ENCODE data around the gene PLXDC2.

PLXDC2 gene

DNA sequence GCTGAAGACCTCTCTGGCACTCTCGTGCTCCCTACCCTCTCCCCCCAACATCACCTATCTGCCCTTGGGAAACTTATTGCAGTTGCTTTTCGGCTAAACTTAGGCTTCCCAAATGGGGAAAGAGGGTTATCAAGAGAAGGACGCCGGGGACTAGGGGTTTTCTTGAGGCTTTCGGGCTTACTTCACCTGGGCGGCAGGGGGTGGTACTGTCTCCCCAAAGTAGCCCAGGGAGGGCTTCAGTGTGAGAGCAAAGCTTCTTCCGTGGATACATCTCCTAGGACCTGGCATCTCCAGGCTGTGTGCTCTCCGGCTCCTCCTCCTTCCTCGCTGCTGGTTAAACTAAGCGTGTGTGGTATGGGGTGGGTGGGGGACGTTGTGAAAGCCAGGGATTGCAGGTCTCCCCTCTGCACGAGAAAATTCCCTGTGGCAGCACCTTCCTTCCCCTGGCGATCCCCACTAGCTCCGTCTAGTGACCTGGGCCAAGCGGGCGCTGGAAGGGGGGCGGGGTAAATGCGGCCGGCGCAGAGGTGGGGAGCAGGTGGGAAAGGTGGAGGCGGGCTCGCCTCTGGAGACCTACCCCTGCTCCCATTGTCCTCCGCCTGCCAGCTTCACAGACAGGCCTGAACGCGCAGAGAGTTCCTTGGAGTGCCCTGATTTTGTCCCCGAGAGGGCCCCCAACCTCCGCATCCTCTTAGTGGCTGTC is 1.1 kb downstream of the PLXDC2 start:
- no peak for DNase-seq

DNA sequence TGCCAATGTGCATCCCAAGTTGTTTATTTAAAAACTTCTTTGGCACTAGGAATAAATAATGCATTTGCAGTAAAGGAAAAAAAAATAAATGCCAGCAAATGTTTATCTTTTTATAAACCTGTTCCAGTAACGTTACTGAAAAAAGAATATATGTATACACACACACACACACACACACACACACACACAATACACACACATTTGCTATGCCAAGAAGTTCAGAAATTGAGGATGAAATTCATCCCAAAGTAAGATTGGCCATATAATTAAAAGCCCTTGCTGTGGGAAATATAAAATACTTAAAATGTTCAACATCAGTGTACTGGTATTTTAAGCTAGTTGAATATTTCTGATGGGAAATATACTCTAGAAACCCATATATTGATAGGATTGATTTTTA is 2.6 kb downstream of the PLXDC2 start:
- DNase-seq, result no peak

DNA sequence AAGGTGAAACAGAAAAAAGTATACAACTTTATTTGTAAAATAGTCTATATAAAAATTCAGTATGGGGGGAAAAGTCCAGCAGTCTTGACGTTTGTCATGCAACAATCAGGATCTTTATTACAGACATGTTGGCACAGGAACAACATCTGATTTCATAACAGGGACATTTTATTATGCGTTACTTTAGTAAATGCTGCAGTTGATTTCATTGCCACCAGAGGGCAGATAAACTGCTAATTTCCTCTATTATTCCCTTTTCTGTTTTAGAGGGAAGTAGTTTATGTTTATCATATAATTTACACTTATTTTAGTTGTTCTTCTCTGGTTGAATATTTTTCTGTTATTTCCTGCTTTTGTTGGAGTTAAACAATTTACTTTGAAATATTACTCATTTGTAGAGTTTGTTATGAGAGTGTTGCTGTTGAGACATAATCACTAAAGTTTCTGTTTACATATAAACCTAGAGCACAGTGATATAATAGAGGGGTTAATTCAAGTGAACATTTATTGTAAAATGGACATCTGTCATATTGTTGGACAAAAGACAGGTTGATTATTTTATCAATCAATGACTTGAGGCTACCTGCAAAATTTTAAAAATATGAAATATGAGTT is 3.3 kb downstream of the PLXDC2 start:
- peak; percentile 7 for DNase-seq

DNA sequence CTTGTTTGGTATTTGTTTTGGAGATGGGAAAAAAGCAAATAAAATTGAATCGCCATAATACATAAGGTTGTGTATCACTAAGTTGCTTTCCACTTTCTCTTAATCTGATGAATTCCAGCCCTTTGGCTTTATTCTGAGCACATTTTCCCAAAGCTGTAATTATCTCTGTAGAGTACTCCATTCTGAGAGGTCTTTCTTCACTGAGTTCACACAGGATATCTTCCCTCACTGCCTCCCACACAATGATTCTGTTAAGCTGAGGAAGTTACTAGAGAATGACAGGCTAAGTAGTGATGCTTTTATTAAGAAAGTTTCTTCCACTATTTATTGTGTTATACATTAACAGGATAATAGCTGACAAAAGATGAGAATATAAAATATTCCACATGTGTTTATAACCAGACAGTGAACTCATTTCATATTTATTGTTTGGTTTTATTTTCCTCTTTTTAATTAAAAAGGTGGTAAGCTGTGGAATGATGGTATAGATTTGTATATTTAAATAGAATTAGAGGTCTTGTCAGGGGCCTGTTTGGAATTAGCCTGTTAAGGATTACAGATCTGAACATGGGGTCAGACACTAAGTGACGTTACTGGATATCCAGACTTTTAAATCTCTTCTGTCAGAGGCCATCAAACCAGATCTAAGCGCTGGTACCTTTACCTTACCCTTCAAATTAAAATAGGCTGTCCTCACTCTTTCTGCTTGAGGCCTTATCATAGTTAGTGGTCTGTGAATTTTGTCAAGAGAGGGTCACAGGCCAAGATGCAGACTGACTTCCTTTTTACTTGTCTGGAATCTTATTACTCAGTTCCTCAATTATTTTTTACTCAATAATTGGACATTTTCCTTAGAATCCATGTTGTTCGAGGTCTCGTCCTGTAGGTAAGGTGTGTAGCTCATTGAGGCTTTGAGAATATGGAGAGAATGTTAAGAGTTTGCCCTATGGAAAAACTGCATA is 8.4 kb downstream of the PLXDC2 start:
- no peak for DNase-seq

DNA sequence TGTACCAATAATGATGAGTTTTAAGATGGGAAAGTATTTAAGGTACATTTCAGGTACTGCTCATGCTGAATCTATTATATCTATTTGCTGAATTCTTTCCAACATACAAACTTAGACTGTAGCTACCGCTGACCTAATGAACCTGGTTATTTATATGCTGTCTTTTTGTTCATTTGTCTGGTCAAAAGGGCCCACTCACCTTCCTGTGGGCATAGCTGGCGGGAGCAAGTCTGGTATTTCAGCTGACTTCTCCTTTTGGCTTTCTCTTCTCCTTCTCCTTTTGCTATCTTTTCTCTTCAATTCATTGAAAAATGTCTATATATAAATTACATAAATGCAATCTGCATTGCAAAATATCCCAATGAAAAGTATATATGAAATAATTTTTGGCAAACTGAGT is 9.5 kb downstream of the PLXDC2 start:
- DNase-seq, result no peak

DNA sequence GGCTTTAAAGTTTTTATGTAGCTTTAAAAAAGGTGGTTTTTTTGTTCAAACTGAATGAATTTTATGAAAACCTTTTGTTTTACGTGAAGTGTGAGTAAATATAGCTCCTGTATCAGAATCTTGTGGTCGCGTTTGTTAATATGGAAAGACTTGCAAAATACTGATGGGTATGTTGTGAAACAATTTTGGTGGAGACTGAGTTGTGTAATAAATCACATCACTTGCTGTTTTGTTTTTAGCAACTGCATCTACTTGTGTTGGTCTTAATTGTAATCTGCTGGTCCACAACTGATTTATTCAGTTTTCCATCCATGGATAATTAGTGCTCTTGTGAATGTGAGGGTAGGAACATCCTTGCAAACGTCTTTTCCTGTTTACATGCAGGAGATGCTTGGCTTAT is 10.5 kb downstream of the PLXDC2 start:
- no peak for DNase-seq

DNA sequence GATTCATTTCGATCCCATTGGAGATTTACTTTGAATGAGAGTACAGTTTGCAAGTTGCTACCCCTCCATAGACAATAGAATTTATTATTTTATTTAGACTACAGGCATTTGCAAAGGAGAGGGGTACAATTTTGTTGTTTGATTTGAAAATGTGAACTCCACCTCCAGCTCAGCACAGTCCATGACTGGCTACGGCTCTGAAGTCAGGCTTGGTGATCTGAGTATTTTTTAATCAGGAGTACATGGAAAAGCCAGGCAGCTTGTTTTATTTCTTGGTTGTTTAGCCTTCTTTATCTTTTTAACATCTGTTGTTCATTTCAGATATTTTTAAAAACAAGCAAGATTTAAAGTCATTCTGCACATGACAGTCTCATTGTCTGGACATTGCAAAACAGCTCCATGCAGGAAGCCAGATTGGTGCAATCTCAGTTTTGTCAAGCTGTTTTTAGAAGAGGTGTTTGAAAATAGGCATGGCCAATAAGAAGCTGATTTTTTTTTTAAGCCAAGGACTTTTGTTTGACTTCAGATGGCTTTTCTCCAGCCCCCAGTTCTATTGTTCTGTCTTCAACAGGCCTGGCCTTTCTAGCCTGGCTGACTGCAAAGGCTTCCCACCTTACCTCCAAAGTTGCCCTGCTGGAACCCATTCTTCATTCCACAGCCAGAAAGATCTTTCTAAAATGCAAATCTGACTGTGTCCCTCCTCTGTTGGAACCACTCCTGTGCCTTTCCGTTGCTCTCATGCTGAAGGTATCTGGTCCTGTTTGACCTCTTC is 12.2 kb downstream of the PLXDC2 start:
- no peak for DNase-seq

DNA sequence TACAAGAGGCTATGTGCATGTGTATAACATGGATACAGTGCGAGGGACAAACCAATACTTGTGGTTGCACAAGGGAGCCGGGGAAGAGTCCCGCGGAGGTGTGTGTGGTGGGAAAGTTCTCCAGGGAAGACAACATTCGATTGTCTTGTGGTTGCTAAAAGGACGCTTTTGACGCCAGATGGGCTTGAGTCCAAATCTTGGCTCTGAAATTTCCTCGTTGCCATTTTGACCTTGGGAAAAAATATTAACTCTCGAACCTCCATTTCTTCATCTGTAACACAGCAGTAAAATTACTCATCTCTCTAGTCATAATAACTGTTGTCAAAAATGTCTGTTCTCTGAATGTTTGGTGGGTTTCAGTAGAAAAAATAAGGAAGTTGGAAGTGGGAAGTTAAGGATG is 16.5 kb downstream of the PLXDC2 start:
- no peak for DNase-seq

DNA sequence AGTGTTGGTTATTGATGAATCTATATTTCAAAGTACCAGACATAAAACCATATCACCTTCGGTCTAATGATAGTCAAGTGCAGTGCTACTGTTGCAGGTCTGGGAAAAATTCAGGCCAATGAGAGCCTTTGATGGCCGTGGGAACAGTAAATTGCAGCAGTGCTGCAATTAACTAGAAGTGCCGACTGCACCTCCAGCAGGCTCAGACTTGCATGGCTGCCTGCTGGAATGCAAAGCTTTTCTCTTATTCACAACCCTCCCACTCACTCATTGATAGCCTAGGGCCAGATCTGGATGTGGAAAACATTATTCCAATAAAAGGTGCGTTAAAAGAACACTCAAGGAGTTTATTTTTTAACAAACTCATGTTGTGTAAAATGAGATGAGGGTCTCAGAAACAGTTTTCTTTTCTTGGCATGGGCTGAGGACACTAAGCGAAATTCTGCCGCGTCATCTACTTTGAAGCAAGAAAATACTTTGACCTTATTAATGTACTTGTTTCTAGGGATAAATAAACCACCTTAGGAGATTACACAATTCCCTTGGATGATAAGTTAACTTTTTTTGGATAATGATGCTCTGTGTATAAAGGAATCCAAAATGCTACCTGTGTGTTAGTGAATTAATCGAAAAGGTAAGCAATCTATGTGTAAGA is 17.1 kb downstream of the PLXDC2 start:
- no peak for DNase-seq

DNA sequence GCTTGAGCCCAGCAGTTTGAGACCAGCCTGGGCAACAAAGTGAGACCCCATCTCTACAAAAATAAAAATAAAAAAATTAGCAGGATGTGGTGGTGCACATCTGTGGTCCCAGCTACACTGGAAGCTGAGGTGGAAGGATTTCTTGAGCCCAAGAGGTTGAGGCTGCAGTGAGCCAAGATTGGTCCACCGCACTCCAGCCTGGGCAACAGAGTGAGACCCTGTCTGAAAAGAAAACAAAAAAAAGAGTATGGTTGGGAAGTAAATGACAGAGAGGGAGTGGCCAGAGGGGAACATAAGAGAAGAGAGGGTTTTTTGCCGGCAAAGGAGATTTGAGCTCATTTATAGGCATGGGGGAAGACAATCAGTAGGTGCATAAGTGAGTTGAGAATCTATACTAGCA is 19.7 kb downstream of the PLXDC2 start:
- no peak for DNase-seq

DNA sequence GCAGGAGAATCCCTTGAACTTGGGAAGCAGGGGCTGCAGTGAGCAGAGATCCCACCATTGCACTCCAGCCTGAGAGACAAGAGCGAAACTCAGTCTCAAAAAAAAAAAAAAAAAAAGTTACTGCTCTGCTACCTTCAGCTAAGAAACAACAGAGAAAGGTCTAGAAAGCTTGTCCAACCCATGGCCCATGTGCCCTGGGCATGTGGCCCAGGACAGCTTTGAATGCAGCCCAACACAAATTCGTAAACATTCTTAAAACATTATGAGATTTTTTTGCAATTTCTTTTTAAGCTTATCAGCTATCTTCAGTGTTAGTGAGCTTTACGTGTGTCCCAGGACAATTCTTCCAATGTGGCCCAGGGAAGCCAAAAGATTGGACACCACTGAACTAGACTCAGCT is 22.9 kb downstream of the PLXDC2 start:
- no peak for DNase-seq

DNA sequence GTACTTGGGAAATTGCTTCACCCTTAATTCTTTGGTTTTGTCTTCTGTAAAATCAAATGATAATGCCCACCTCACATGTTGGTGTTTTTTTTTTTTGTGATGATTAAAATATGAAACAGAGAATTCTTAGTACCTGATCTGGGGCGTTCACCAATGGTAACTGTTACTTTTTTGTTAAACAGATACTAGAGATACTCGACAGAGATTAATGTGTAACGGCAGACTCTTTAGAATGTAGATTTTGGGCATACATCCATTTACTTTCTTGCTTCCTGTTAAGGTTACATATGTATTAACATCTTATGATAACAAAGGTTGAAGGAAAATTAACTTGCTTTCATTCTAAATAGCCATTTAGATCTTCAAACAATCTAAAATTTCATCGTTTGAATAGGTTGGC is 23.3 kb downstream of the PLXDC2 start:
- DNase-seq, result no peak

DNA sequence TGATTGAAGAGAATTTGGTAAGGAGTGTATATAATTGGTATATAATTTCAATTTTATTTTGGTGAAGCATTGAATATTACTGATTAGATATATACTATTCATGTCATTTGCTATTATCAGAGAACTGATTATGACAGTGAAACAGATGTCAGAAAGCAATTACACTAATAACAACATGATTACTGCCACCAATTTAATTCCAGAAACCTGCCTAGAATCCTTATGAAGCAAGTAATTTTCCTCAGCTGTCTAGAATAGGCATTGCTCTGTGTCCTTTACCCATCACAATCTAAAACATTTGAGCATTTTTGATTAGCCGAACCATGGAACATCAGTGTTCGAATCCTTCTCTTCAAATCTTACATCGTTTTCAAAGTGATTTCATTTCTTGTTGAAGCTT is 24.5 kb downstream of the PLXDC2 start:
- DNase-seq, result no peak

DNA sequence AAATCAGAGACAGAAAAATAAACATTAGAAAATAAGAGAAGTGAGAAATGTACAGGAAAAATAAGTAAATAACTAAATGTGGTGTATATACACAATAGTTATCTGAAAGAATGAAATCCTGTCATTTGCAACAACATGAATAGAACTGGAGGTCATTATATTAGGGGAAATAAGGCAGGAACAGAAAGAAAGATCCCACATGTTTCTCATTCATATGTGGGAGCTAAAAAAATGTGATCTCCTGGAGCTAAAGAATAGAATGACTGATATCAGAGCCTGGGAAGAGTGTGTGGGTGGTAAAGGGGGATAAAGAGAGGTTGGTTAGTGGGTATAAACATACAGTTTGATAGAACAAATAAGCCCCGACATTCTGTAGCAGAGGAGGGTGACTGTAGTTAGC is 27.3 kb downstream of the PLXDC2 start:
- DNase-seq, result no peak

DNA sequence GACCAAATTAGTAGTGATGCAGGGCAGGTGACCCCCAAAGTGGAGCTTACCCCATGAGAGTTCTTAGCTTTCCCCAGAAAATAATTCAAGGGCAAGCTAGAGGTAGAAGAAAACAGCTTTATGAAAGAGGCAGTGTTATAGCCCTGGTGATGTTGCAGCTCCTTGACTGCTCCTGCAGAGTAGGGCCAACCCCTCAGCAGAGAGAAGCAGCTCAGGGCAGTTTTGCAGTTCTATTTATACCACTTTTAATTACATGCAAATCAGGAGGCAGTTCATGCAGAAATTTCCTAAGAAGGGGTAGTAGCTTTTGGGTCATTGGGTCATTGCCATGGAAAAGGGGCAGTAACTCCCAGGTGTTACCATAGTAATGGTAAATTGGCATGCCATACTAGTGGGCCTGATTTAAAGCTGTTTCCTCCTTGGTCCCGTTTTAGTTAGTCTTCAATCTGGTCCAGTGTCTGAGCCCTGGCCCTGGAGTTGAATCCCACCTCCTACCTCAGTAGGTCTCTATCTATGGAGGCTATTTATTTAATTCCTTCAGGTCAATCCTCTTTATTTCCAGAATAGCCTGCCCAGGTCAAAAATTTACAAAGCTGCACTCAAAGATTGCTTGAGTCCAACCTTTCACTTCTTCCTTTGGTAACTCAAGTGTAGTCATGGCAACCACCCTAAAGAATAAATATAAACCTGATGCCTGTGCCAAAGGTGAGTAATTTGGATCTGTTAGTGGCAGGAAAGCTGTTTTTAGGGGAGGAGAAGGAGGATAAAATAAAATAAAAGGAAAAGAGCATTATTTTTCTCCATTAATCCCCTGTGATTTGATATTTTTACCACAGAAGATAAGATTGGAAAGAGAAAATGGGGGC is 29.5 kb downstream of the PLXDC2 start:
- no peak for DNase-seq

DNA sequence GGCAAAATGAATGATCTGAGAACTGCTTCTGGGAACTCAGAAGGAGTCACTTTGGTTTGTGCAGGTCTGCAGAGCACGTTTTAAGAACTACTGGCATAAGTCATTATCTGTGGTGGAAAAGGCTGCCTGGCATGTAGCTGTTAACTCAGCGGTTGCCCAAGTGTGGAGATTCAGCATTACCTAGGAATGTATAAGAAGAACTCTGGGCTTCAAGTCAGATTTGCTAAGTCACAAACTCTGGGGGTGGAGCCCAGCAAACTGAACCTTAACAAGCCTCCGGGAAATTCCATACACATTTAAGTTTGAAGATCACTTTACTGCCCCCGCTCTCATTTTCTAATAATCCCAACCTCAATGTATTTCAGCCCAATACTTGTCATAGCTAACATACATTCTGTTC is 31.1 kb downstream of the PLXDC2 start:
- DNase-seq, result no peak

DNA sequence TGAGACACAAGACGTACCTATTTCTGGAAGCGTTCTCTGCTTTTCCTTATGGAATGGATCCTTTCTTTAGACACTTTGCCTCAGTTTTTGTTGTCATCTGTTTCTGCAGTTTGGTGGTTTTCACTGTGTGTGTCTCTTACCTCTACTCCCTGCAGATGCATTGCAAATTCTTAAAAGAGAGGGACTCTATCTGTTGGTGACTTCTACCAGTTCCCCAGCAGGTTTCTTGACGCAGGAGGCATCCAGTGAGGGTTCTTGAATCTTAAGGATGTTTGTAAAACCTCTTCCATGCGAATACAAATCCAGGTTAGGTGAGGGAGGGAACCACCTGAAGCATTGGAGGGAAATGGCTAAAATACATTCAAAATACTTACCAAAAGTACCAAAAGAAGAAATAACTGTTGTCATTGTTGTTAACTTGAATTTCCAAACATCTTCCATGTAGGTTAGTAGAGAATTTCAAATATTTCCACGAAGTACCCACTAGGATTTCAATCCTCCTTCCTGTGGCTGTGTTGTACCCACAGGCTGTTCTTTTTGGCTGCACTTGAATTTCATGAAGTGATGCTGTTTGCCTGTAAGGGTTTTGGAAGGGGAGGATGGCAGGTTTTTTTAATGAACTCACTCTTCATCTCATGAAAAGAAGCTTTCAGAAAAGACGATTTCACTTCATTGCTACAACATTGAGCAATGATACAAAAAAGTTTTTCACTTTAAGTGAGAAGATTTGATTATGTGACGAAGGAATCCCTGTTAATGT is 32.2 kb downstream of the PLXDC2 start:
- no peak for DNase-seq

DNA sequence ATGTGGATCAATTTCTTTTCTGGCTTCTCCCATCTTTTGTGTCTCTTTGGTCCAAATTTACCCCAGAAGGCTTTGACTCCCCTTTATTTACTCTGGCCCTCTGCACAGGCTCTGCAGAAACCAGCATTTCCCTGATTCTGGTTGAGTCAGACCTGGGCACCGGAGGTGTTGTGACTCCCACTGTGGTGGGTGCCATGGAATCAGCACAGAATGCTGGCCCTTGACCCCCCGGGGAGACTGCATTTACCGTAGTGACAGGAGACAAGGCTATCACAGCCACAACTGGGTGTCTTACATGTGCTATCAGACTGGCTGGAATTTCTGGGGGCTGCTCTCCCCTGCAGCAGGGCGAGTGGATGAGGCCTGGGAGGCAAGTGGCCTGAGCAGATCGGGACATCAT is 37.6 kb downstream of the PLXDC2 start:
- DNase-seq, result no peak

DNA sequence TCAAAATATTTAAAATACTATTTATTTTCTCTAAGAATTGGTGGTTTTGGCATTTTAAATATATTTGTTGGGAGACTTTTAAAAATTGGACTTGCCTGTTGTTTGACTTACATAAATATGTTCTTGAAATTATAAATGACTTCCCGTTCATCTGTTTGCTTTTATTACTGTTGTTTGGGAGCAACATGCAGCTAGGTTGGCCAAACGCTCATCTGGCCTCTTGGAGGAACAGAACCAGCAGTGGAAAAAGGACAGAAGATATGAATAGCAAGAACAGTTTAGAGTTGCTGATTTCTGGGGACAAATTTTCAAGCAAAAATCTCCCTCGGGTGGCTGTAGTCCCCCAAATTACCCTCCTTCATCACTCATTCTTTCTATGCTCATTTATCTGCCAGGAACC is 41.6 kb downstream of the PLXDC2 start:
- no peak for DNase-seq

DNA sequence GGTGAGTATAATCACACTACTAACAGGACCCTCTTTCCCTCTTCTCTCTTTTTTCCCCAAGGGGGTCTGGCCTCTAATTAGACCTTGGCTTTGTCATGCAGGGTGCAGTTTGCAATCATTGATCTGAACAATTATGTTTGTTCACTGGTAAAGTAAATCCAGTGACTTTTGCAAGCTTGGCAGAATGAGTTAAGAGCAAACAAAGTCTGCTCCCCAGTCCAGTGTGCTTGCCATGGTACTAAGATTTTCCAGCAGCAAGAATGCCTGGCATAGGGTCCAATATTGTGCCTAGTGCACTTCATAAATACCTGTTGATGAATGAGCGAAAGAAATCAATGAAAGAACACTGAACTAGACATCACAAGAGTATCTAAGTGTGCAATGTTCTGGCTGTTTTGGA is 43.9 kb downstream of the PLXDC2 start:
- DNase-seq, result no peak

Data from CD4-positive, alpha-beta T cell treated with Interleukin-4 for 4 hours (primary cell).